K562 (cell line): ENCODE data around the gene PLA2G12B.

ENCODE experiments used
- NELFE ChIP-seq: IDR thresholded peaks from 2 replicates; pipeline ENCODE4 v1.6.1; 2011; ENCODE audit warnings: mild to moderate bottlenecking; ENCODE audit not compliant: insufficient read depth, insufficient read length
- TAL1 ChIP-seq: fragments of 450-650 bp; IDR thresholded peaks from 2 replicates; pipeline ENCODE4 v1.6.1; 2016; ENCODE audit warnings: mild to moderate bottlenecking

GRCh38 chr10:72948762-72949161, 5.8 kb downstream of the PLA2G12B start:
- TF ChIP-seq NELFE (no peak), TAL1 (no peak)
